Globus pallidus (tissue), 1 donor: ENCODE measurements around the gene CELF5.

Experiments used
- DNase-seq: peaks from one replicate; pipeline ENCODE4 v3.0.0-alpha.2; 2015; ENCODE audit warnings: low spot score

CELF5 gene

GRCh38 chr19:3224346-3225168 is at the start of gene CELF5:
Gene CELF5 (plus strand): TSS chr19:3224661. CDS start chr19:3224740, 79 bp downstream.
- peak; percentile 38 for DNase-seq

- DNase-seq = no peak
Measured at GRCh38 chr19:3175781-3176714, 48.4 kb upstream of the CELF5 start.

GRCh38 chr19:3176715-3177501 is 47.6 kb upstream of the CELF5 start:
- no peak for DNase-seq

- no peak for DNase-seq
Measured at GRCh38 chr19:3178377-3178972, 46.0 kb upstream of the CELF5 start, which contains the start of gene S1PR4. Gene S1PR4 (plus strand): TSS chr19:3178769. CDS start chr19:3178793, 24 bp downstream.

- DNase-seq = no peak
Measured at GRCh38 chr19:3178973-3179738, 45.3 kb upstream of the CELF5 start.

- DNase-seq = no peak
Measured at GRCh38 chr19:3179739-3180293, 44.6 kb upstream of the CELF5 start.

- DNase-seq = no peak
Measured at GRCh38 chr19:3183721-3184641, 40.5 kb upstream of the CELF5 start.

- no peak for DNase-seq
Measured at GRCh38 chr19:3184847-3185460, 39.5 kb upstream of the CELF5 start.

GRCh38 chr19:3185461-3186159 is 38.9 kb upstream of the CELF5 start, which contains the start of gene NCLN:
Gene NCLN (plus strand): TSS chr19:3185930. CDS start chr19:3186031, 101 bp downstream.
- peak; percentile 98 for DNase-seq

GRCh38 chr19:3186160-3186688 is 38.2 kb upstream of the CELF5 start:
- no peak for DNase-seq

GRCh38 chr19:3186891-3187661 is 37.4 kb upstream of the CELF5 start:
- DNase-seq = no peak

GRCh38 chr19:3187662-3188511 is 36.6 kb upstream of the CELF5 start:
- no peak for DNase-seq

GRCh38 chr19:3188627-3189596 is 35.5 kb upstream of the CELF5 start:
- no peak for DNase-seq

- DNase-seq = no peak
Measured at GRCh38 chr19:3189702-3190469, 34.6 kb upstream of the CELF5 start.
